HUDEP-2 (cell line): ENCODE data around the gene GANAB.
"Not testable (repeated sequence)": the region's sequence is repeated elsewhere in the genome, so short reads cannot be mapped to it uniquely, and the experiment has no call there.

ENCODE experiments used
- DNase-seq, 76 experiments: peaks; one replicate each; lab custom pipeline; 2025; ENCODE audit not compliant: unreplicated experiment in 76 of 76; lab: John Stamatoyannopoulos, UW

The GANAB gene

GRCh38 chr11:62627713-62628112 is 18.7 kb downstream of the GANAB start:
- peak in 1 of 76 experiments; percentile 12 for DNase-seq

- DNase-seq: no peak
These were observed 23.8 kb downstream of the GANAB start for GRCh38 chr11:62622476-62623089.

GRCh38 chr11:62621567-62622470 is 24.6 kb downstream of the GANAB start, which contains the start of gene B3GAT3:
TSS of gene B3GAT3 (minus strand) at chr11:62621986. CDS start at chr11:62621947, 39 bp downstream.
- DNase-seq: peak in 75 of 76 experiments; percentile 62 to 99 (median 97)

- no peak for DNase-seq
These were observed 25.3 kb downstream of the GANAB start for GRCh38 chr11:62621027-62621566.

GRCh38 chr11:62616957-62617356 is 29.5 kb downstream of the GANAB start:
- not testable (repeated sequence) for DNase-seq

- no peak for DNase-seq
These were observed 30.9 kb downstream of the GANAB start for GRCh38 chr11:62615521-62615920.

- DNase-seq: peak in 3 of 76 experiments; percentile 3 to 28 (median 24)
These were observed 32.1 kb downstream of the GANAB start for GRCh38 chr11:62614275-62614674.

GRCh38 chr11:62613291-62613778 is 33.1 kb downstream of the GANAB start:
- no peak for DNase-seq

GRCh38 chr11:62612366-62613290 is 33.8 kb downstream of the GANAB start, which contains the start of the genes EML3 and ROM1:
TSS of gene EML3 (minus strand) at chr11:62612775. CDS start at chr11:62612457, 318 bp downstream.
TSS of gene ROM1 (plus strand) at chr11:62613257. CDS start at chr11:62613282, 25 bp downstream.
- peak in 66 of 76 experiments; percentile 37 to 92 (median 75) for DNase-seq

GRCh38 chr11:62611705-62612365 is 34.6 kb downstream of the GANAB start:
- peak in 26 of 76 experiments; percentile 7 to 68 (median 38) for DNase-seq

GRCh38 chr11:62610814-62611704 is 35.4 kb downstream of the GANAB start:
- DNase-seq: no peak

GRCh38 chr11:62610403-62610802 is 36.0 kb downstream of the GANAB start:
- no peak for DNase-seq

GRCh38 chr11:62608776-62609175 is 37.6 kb downstream of the GANAB start:
- no peak for DNase-seq

- peak in 2 of 76 experiments; percentile 3 to 5 for DNase-seq
These were observed 38.7 kb downstream of the GANAB start for GRCh38 chr11:62607714-62608113.

- no peak for DNase-seq
These were observed 40.5 kb downstream of the GANAB start for GRCh38 chr11:62605902-62606301.

GRCh38 chr11:62605467-62605866 is 40.9 kb downstream of the GANAB start:
- no peak for DNase-seq

- no peak for DNase-seq
These were observed 41.8 kb downstream of the GANAB start for GRCh38 chr11:62604460-62605120.

GRCh38 chr11:62603776-62604299 is 42.6 kb downstream of the GANAB start:
- DNase-seq: peak in 7 of 76 experiments; percentile 10 to 40 (median 25)
